ENCODE data around the gene NRG2. TPM values are rescaled to one million over a fixed set of nuclear protein-coding genes. Genes with fewer than 3 reads are reported as not detected.

NRG2 gene
- total and polyA plus RNA-seq, 2 experiments from 2014 or later = 0.37 to 1.3 TPM

- TF ChIP-seq, protein P1, sequence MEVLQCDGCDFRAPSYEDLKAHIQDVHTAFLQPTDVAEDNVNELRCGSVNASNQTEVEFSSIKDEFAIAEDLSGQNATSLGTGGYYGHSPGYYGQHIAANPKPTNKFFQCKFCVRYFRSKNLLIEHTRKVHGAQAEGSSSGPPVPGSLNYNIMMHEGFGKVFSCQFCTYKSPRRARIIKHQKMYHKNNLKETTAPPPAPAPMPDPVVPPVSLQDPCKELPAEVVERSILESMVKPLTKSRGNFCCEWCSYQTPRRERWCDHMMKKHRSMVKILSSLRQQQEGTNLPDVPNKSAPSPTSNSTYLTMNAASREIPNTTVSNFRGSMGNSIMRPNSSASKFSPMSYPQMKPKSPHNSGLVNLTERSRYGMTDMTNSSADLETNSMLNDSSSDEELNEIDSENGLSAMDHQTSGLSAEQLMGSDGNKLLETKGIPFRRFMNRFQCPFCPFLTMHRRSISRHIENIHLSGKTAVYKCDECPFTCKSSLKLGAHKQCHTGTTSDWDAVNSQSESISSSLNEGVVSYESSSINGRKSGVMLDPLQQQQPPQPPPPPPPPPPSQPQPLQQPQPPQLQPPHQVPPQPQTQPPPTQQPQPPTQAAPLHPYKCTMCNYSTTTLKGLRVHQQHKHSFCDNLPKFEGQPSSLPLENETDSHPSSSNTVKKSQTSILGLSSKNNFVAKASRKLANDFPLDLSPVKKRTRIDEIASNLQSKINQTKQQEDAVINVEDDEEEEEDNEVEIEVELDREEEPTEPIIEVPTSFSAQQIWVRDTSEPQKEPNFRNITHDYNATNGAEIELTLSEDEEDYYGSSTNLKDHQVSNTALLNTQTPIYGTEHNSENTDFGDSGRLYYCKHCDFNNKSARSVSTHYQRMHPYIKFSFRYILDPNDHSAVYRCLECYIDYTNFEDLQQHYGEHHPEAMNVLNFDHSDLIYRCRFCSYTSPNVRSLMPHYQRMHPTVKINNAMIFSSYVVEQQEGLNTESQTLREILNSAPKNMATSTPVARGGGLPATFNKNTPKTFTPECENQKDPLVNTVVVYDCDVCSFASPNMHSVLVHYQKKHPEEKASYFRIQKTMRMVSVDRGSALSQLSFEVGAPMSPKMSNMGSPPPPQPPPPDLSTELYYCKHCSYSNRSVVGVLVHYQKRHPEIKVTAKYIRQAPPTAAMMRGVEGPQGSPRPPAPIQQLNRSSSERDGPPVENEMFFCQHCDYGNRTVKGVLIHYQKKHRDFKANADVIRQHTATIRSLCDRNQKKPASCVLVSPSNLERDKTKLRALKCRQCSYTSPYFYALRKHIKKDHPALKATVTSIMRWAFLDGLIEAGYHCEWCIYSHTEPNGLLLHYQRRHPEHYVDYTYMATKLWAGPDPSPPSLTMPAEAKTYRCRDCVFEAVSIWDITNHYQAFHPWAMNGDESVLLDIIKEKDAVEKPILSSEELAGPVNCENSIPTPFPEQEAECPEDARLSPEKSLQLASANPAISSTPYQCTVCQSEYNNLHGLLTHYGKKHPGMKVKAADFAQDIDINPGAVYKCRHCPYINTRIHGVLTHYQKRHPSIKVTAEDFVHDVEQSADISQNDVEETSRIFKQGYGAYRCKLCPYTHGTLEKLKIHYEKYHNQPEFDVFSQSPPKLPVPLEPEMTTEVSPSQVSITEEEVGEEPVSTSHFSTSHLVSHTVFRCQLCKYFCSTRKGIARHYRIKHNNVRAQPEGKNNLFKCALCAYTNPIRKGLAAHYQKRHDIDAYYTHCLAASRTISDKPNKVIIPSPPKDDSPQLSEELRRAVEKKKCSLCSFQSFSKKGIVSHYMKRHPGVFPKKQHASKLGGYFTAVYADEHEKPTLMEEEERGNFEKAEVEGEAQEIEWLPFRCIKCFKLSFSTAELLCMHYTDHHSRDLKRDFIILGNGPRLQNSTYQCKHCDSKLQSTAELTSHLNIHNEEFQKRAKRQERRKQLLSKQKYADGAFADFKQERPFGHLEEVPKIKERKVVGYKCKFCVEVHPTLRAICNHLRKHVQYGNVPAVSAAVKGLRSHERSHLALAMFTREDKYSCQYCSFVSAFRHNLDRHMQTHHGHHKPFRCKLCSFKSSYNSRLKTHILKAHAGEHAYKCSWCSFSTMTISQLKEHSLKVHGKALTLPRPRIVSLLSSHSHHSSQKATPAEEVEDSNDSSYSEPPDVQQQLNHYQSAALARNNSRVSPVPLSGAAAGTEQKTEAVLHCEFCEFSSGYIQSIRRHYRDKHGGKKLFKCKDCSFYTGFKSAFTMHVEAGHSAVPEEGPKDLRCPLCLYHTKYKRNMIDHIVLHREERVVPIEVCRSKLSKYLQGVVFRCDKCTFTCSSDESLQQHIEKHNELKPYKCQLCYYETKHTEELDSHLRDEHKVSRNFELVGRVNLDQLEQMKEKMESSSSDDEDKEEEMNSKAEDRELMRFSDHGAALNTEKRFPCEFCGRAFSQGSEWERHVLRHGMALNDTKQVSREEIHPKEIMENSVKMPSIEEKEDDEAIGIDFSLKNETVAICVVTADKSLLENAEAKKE (CRISPR knock-in tag; IDR thresholded peaks at IDR 0.05) = no peak
These were observed 165.9 kb downstream of the NRG2 start (continued) for GRCh38 chr5:139877129-139877597.

DNA sequence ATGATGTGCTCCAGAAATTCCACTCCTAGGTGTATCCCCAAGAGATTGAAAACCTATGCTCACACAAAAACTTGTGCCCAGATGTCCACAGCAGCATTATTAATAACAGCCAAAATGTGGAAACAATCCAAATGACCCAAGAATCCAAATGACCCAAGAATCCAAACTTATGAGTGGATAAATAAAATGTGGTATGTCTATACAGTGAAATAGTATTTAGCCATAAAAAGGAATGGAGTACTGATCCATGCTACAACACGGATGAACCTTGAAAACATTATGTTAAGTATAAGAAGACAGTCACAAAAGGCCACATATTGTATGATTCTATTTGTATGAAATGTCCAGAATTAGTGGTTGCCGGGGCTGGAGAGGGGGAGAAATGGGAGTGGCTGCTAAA, 167.1 kb downstream of the NRG2 start:
- DNase-seq (ENCODE audit: low spot score) (no peak), ATAC-seq (no peak)
- H3K79me2 ChIP-seq (replicated peaks; ENCODE audit: insufficient read depth) = no peaks in the 10 kb centered on the region
- H2AFZ ChIP-seq = no peak overlapping the region
- H3K27ac Mint-ChIP-seq = no peak overlapping the region
- H3K4me2 ChIP-seq = no peak overlapping the region
- H3K27me3 ChIP-seq (ENCODE audit: insufficient read depth) = no peaks in the 10 kb centered on the region
- no peaks in the 10 kb centered on the region for H4K20me1 ChIP-seq (replicated peaks; ENCODE audit: insufficient read depth)
- H3K9me2 ChIP-seq (ENCODE audit: insufficient read depth) = no peaks in the 10 kb centered on the region
- H3K36me3 ChIP-seq (ENCODE audit: insufficient read depth) = no peaks in the 10 kb centered on the region
- peaks cover 14% of the 10 kb centered on the region for H3K4me1 Mint-ChIP-seq
- no peak for TF ChIP-seq REST (IDR thresholded peaks at IDR 0.05; ENCODE audit: unreplicated experiment)
- no peak for TF ChIP-seq JUNB (IDR thresholded peaks at IDR 0.05; ENCODE audit: unreplicated experiment)
- TF ChIP-seq, protein P1 (CRISPR knock-in tag; IDR thresholded peaks at IDR 0.05) = no peak
- no peak for TF ChIP-seq ZNF114 (CRISPR knock-in tag; IDR thresholded peaks at IDR 0.05)
- TF ChIP-seq NANOG (IDR thresholded peaks at IDR 0.05; ENCODE audit: borderline replicate concordance) = no peak
- no peak overlapping the region for H3K27ac ChIP-seq (ENCODE audit: low read depth)
- H3K9me3 Mint-ChIP-seq = peaks cover 3% of the 10 kb centered on the region; the same call in 1 of the 3 replicates
- peaks cover 5% of the 10 kb centered on the region; the same call in 1 of the 2 replicates for H3K4me1 ChIP-seq (ENCODE audit: insufficient read depth)
- no peaks in the 10 kb centered on the region for H3F3A ChIP-seq (replicated peaks; ENCODE audit: low read depth)
- peaks cover 7% of the 10 kb centered on the region for H3K27me3 Mint-ChIP-seq (ENCODE audit: insufficient read depth, low read depth, poor library complexity)
- no peak overlapping the region for H3K4me3 Mint-ChIP-seq
- H3K4me3 ChIP-seq = no peak overlapping the region
- no peaks in the 10 kb centered on the region for H3K36me3 Mint-ChIP-seq (ENCODE audit: low read depth)

Data from GM23338 (cell line).